ENCODE measurements around the gene SLC36A2. TPM values are rescaled to one million over a fixed set of nuclear protein-coding genes. Genes with fewer than 3 reads are reported as not detected.

SLC36A2 gene
- not detected in 5 replicates for total RNA-seq (2022; extraction: Qiagen RNA extraction)

GRCh38 chr5:151347369-151347768 is at the start of gene SLC36A2:
SLC36A2 (minus strand) TSS chr5:151347559; CDS start chr5:151347460, 99 bp downstream.

GRCh38 chr5:151303666-151304065 is 43.7 kb downstream of the SLC36A2 start, which contains the start of gene SLC36A3:
SLC36A3 (minus strand) TSS chr5:151303766; CDS start chr5:151303354, 412 bp downstream.

Other genes starting within 250 kb of the SLC36A2 start
- gene ANXA6, start 189.8 kb downstream of the SLC36A2 start, total RNA-seq (2022; extraction: Qiagen RNA extraction), result 43.9 to 53.1 TPM (median 47.6 TPM) in 5 replicates
- gene CCDC69, start 123.5 kb downstream of the SLC36A2 start, total RNA-seq (2022; extraction: Qiagen RNA extraction), result 1.4 to 2.4 TPM (median 1.5 TPM) in 5 replicates
- gene GM2A, start 94.4 kb downstream of the SLC36A2 start, total RNA-seq (2022; extraction: Qiagen RNA extraction), result 16.9 to 18.2 TPM (median 17.6 TPM) in 5 replicates
- not detected in 5 replicates for gene SLC36A3, start 43.8 kb downstream of the SLC36A2 start, total RNA-seq (2022; extraction: Qiagen RNA extraction)
- gene SLC36A1, start 100.0 kb upstream of the SLC36A2 start, total RNA-seq (2022; extraction: Qiagen RNA extraction), result 5.5 to 9.6 TPM (median 8.8 TPM) in 5 replicates
- gene FAT2, start 243.8 kb upstream of the SLC36A2 start, total RNA-seq (2022; extraction: Qiagen RNA extraction), result 0.01 to 0.02 TPM in 2 of 5 replicates, not detected in the others

All from A549 treated with dexamethasone at 1 μM for 4 hours (cell line).